Lower leg skin (tissue), 3 donors: ENCODE data around the gene ASB13.

Source experiments
- POLR2A ChIP-seq, 2 donors: fragments of 450-650 bp; IDR thresholded peaks; one replicate each; pipeline ENCODE4 v1.6.1; 2016 to 2017; ENCODE audit warnings: antibody characterized with exemption in 2 of 2, mild to moderate bottlenecking in 1 of 2, moderate library complexity in 1 of 2
- TF ChIP-seq, protein P1 (sequence below), 3 donors: fragments of 450-650 bp; IDR thresholded peaks; one replicate each; pipeline ENCODE4 v1.5.1; 2016; ENCODE audit warnings: antibody characterized with exemption in 3 of 3, mild to moderate bottlenecking in 3 of 3, moderate library complexity in 2 of 3

DNA sequence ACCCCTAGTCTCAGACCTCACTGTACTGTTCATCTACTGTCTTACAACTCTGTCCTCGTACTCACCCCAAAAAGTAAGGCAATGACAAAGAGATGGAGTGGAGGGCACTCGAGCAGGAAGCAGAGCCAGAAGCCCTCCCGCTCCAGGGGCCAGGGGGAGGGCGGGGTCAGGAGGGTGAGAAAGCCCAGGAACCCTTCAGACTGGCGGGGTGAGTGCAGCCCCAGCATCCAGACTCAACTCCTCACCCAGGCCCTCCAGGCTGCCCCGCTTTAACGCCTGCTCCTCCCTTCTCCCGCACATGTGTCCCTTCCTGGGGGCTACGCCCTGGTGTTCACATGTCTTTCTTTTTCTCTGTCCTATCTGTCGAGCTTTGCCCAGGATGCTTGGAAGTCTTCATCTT lies 75.6 kb downstream of the ASB13 start:
- TF ChIP-seq, protein P1, sequence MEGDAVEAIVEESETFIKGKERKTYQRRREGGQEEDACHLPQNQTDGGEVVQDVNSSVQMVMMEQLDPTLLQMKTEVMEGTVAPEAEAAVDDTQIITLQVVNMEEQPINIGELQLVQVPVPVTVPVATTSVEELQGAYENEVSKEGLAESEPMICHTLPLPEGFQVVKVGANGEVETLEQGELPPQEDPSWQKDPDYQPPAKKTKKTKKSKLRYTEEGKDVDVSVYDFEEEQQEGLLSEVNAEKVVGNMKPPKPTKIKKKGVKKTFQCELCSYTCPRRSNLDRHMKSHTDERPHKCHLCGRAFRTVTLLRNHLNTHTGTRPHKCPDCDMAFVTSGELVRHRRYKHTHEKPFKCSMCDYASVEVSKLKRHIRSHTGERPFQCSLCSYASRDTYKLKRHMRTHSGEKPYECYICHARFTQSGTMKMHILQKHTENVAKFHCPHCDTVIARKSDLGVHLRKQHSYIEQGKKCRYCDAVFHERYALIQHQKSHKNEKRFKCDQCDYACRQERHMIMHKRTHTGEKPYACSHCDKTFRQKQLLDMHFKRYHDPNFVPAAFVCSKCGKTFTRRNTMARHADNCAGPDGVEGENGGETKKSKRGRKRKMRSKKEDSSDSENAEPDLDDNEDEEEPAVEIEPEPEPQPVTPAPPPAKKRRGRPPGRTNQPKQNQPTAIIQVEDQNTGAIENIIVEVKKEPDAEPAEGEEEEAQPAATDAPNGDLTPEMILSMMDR (IDR thresholded peaks at IDR 0.05): no peak
- no peak for TF ChIP-seq POLR2A (IDR thresholded peaks at IDR 0.05)
